ENCODE results near the gene PRPF18. TPM values are rescaled to one million over a fixed set of nuclear protein-coding genes. Genes with fewer than 3 reads are reported as not detected.

The PRPF18 gene
- total RNA-seq, 1 donor from 2014 or later, result 17.0 TPM

Other genes starting within 250 kb of the PRPF18 start
- 27.8 TPM for gene SEPHS1, start 238.7 kb upstream of the PRPF18 start, total RNA-seq
- gene BEND7, start 58.0 kb upstream of the PRPF18 start, total RNA-seq, result 17.4 TPM